NB4 (cell line): Measurements from ENCODE around the gene ACTN3.

Experiments used
- DNase-seq: peaks from one replicate; pipeline ENCODE4 v3.0.0; 2010; ENCODE audit warnings: low read depth
- H3K4me3 ChIP-seq: one replicate; pipeline ENCODE4 v1.5.1; 2011; ENCODE audit warnings: mild to moderate bottlenecking, low read depth, low read length, moderate library complexity
- MAX ChIP-seq: IDR thresholded peaks from 2 replicates; pipeline ENCODE4 v1.6.1; 2011; ENCODE audit warnings: low read depth, low read length
- MYC ChIP-seq: IDR thresholded peaks from 2 replicates; pipeline ENCODE4 v1.6.1; 2011; ENCODE audit warnings: low read depth, low read length
- POLR2A ChIP-seq: IDR thresholded peaks from 2 replicates; pipeline ENCODE4 v1.6.1; 2011; ENCODE audit warnings: mild to moderate bottlenecking; ENCODE audit not compliant: insufficient read length; ENCODE audit errors: extremely low read depth
- TF ChIP-seq, protein P1 (sequence below): IDR thresholded peaks from one replicate; pipeline ENCODE4 v1.5.1; 2012; ENCODE audit warnings: low read depth, low read length

ACTN3 gene

DNA sequence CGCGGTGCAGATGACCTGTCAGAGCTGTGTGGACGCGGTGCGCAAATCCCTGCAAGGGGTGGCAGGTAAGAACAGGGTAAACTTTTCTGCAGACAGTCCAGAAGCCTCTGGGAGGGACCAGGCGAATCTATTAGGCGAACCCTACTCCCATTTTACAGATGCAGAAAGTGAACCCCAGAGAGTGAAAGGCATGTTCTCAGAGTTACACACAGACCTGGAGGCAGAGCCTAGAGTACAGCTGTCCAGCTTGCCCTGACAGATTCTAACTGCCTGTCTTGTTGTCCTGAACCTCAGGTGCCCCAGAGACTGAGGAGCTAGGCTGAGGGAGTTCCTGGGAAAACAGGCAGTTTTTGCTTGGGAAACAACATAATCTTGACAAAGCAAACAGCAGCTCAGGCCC is 46.9 kb downstream of the ACTN3 start:
- DNase-seq = no peak
- TF ChIP-seq MYC = no peak
- TF ChIP-seq, protein P1, sequence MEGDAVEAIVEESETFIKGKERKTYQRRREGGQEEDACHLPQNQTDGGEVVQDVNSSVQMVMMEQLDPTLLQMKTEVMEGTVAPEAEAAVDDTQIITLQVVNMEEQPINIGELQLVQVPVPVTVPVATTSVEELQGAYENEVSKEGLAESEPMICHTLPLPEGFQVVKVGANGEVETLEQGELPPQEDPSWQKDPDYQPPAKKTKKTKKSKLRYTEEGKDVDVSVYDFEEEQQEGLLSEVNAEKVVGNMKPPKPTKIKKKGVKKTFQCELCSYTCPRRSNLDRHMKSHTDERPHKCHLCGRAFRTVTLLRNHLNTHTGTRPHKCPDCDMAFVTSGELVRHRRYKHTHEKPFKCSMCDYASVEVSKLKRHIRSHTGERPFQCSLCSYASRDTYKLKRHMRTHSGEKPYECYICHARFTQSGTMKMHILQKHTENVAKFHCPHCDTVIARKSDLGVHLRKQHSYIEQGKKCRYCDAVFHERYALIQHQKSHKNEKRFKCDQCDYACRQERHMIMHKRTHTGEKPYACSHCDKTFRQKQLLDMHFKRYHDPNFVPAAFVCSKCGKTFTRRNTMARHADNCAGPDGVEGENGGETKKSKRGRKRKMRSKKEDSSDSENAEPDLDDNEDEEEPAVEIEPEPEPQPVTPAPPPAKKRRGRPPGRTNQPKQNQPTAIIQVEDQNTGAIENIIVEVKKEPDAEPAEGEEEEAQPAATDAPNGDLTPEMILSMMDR = no peak
- TF ChIP-seq MAX = no peak
- no peak for TF ChIP-seq POLR2A
- H3K4me3 ChIP-seq = peak overlapping the region; percentile 79

DNA sequence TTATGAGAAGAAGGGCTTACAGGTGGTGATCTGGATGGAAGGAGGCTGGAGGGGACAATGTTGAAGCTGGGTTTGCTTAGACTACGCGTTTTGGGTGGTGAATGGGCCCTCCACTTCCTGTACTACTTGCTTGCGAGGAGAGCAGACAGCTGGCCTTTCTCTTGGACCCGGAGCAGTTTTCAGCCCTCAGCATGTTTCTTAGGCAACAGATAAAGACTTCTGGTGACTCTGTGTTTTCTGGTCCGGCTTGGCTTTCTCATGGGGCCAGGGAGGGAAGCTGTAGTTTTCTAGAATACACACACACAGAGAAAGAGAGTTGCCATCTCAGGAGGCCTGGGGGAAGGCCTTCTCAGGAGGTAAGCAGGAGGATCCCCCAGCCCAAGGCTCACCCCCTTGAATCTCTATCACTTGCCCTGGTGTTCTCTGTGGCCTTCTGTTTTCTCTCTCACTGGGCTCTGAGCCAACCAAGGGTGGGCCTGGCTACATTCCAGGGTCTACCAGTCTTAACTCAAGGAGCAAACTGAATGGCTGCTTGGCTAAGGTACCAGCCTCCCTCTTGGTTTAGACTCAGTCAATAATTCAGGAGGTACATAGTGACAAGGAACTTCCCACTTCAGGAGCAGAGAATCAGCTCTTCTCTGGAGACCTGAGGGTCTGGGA is 48.7 kb downstream of the ACTN3 start:
- DNase-seq = peak; percentile 85
- TF ChIP-seq, protein P1 = no peak
- no peak for TF ChIP-seq POLR2A
- TF ChIP-seq MAX = no peak
- no peak for TF ChIP-seq MYC
- peak overlapping the region; percentile 26 for H3K4me3 ChIP-seq

DNA sequence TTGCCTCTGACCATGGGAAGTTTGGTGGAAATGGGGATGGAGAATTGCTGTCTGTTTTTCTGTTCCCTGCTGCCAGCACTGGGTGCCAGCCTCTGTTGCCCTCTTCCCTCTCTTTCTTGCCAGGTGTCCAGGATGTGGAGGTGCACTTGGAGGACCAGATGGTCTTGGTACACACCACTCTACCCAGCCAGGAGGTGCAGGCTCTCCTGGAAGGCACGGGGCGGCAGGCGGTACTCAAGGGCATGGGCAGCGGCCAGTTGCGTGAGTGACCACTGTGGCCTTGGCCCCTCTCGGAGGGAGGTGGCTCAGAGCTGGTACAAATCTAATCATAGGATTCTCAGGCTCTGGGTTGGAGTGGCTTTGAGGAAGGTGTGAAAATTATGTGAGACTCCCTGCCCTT is 52.3 kb downstream of the ACTN3 start:
- no peak overlapping the region for H3K4me3 ChIP-seq
- no peak for DNase-seq
- TF ChIP-seq MAX (no peak), MYC (no peak), POLR2A (no peak)
- TF ChIP-seq, protein P1 = no peak

DNA sequence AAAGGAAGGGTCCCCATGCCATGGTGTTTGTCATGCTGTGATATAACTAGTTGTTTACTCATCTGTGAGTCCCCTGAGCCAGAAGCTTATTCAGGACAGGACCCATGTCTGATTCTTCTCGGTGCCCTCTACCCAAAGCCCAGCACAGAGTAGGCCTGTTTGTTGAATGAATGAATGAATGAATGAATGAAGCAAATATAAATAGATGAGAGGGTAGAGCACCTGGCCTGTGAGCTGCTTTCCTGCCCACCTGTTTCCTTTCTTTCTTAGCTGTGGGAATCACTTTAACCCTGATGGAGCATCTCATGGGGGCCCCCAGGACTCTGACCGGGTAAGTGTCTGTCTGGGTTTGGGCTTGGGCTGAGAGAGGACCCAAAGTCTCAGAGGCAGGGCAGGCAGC is 53.5 kb downstream of the ACTN3 start:
- DNase-seq = no peak
- H3K4me3 ChIP-seq = no peak overlapping the region
- no peak for TF ChIP-seq MYC
- TF ChIP-seq MAX = no peak
- TF ChIP-seq, protein P1 = no peak
- TF ChIP-seq POLR2A = no peak

DNA sequence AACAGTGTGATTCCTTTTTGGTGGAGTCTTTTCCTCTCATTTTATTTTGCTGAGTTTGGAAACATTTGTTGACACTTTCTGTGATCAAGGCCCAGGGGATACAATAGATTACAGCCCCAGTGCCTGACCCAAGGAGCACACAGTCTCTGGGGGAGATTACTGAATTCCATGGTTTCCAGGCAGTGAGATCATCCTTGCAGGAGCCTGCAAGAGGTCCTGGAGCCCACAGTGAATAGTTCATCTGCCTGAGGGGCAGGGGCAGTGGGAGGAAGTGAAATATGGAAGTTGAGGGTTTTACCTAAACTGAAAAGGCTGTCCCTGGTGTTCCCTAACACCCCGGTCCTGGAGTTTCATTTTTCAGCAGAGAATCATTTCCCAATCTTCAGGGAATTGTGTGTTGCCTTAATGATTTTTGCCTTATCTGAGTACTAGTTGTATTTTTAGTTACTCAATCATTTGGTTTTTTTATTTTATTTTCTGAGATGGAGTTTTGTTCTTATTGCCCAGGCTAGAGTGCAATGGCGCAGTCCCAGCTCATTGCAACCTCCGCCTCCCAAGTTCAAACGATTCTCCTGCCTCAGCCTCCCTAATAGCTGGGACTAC is 54.0 kb downstream of the ACTN3 start:
- no peak overlapping the region for H3K4me3 ChIP-seq
- TF ChIP-seq MAX (no peak), POLR2A (no peak), MYC (no peak)
- TF ChIP-seq, protein P1 = no peak
- DNase-seq = no peak
